ENCODE data around the gene POLG2.
"Not testable (repeated sequence)": the region's sequence is repeated elsewhere in the genome, so short reads cannot be mapped to it uniquely, and the experiment has no call there.

POLG2 gene

DNA sequence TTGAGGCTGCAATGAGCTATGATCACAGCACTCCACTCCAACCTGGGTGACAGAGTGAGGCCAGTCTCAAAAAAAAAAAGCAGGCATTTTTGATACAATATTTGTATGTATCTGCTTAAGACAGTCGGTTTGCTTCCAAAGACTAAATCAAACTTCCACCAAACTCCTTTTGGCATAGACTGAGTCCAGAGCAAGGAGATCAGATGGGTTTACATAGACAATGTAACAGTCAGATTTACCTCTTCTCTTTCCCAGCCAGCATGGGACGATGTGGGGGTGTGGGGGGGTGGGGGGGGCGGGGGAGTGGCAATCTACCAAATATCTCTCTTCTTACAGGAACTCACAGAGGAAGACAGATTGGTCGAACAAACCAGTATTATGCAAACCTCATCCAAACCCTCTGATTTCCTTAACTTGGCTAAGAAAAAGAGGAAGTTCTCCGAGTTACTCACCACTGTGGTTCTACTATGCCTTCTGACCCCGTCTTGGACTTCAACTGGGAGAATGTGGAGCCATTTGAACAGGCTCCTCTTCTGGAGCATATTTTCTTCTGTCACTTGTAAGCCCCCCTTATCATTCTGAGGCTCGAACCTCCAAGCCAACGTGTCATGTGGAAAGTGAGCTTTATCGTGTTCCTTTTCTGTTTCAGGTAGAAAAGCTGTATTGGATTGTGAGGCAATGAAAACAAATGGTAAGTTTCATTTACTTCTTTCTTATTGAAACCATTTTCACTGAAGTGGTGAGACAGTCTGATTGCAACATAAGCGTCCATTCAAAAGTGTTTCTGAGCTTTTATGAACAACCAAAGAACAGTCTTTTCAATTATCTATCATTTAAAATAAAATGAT is 48.0 kb downstream of the POLG2 start, which contains the start of gene MILR1:
MILR1 (plus strand) TSS at position 451 of the 848 bp plus-strand sequence; CDS start at position 505, 54 bp downstream.
- DNase-seq (ENCODE audit: extremely low read depth, low read depth): peak; percentile 51
- TF ChIP-seq, protein P1, sequence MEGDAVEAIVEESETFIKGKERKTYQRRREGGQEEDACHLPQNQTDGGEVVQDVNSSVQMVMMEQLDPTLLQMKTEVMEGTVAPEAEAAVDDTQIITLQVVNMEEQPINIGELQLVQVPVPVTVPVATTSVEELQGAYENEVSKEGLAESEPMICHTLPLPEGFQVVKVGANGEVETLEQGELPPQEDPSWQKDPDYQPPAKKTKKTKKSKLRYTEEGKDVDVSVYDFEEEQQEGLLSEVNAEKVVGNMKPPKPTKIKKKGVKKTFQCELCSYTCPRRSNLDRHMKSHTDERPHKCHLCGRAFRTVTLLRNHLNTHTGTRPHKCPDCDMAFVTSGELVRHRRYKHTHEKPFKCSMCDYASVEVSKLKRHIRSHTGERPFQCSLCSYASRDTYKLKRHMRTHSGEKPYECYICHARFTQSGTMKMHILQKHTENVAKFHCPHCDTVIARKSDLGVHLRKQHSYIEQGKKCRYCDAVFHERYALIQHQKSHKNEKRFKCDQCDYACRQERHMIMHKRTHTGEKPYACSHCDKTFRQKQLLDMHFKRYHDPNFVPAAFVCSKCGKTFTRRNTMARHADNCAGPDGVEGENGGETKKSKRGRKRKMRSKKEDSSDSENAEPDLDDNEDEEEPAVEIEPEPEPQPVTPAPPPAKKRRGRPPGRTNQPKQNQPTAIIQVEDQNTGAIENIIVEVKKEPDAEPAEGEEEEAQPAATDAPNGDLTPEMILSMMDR (IDR thresholded peaks at IDR 0.05; ENCODE audit: low read depth, low read length): no peak

DNA sequence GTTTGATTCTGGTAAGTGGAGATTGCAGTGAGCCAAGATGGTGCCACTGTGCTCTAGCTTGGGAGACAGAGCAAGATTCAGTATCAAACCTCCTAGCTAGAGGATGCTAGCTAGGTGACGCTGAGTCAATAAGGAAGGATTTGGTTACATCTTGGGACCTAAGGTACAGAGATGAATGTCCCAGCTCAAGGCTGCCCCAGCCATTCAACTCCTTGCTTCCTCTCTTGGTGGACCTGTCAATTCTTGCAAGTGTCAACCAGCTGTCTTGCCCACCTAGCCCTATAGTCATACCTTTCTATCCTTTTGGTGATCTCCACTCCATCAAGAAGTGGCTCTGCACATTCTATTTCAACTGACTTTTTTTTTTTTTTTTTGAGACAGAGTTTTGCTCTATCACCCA is 49.3 kb downstream of the POLG2 start:
- TF ChIP-seq, protein P1 (IDR thresholded peaks at IDR 0.05; ENCODE audit: low read depth, low read length): no peak
- DNase-seq (ENCODE audit: extremely low read depth, low read depth): no peak

DNA sequence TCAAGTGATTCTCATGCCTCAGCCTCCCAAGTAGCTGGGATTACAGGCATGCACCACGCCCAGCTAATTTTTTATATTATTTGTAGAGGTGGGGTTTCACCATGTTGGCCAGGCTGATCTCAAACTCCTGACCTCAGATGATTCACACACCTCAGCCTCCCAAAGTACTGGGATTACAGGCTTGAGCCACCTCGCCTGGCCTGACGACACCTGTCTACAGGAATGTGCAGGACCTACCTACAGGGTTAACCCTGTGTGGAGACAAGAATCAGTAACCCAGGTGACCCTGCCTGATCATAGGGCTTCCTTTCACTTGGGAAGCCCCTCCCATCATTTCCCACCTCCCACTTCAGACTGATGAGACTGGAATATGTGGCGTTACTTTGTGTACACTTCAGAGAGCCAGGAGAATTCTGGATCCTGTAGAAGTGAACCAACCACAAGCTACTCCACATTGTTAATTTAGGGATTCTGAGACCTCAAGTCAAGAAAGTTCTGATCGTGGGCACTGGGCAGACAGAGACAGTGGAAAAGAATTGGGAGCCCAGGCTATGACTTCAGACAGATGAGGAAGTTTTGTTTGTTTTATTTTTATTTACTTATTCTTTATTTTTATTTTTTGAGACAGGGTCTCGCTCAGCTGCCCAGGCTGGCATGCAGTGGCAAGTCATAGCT is 53.6 kb downstream of the POLG2 start:
- DNase-seq (ENCODE audit: extremely low read depth, low read depth): no peak
- TF ChIP-seq, protein P1 (IDR thresholded peaks at IDR 0.05; ENCODE audit: low read depth, low read length): no peak

DNA sequence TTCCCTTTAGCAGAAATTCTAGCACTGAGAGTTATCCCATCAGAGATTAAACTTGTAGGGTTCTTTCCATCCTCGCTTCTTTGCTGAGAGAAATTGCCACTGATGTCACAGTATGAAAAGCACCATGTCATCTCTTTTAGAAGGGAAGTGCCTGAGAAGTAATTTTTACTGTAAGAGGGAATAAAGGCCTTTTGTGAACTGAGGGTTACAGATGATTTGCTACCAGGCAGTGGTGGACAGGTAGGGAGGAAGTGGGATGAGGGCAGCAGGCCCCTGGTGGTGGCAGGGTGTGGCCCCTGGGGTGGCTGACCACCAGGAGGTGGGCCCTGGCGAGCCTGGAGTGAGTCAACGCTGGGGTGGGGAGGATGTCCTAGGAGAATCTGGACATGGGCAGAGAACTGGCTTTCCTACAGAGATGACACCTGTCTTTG is 54.3 kb downstream of the POLG2 start:
- DNase-seq (ENCODE audit: extremely low read depth, low read depth): no peak
- TF ChIP-seq, protein P1 (IDR thresholded peaks at IDR 0.05; ENCODE audit: low read depth, low read length): no peak

DNA sequence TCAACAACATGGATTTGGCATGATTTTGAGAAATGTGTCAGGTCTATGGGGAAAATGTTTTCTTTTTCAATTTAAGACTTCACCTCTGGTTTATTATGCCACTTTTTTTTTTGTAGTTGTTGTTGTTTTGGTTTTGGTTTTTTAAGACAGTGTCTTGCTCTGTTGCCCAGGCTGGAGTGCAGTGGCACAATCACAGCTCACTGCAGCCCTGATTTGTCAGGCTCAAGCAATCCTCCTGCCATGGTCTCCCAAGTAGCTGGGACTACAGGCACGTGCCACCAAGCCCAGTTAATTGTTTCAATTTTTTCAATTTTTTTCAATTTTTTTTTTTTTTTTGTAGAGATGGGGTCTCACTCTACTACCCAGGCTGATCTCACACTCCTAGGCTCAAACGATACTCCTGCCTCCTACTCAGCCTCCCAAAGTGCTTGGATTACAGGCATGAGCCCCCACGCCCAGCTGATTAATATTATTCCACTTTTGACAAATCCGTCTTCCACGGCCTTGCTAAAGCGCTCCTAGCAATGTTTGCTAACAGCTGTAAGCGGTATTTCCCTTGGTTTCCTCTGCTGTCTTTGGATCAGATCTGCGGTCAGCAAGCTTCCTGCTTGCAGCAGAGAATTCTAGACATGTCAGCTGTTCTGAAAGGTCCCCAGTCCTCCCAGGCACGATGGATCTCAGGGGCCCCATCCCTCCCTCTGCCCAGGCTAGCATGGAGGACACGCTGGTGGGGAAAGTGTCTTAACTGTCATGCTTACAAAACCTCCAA is 54.9 kb downstream of the POLG2 start:
- TF ChIP-seq, protein P1 (IDR thresholded peaks at IDR 0.05; ENCODE audit: low read depth, low read length): no peak
- no peak for DNase-seq (ENCODE audit: extremely low read depth, low read depth)

DNA sequence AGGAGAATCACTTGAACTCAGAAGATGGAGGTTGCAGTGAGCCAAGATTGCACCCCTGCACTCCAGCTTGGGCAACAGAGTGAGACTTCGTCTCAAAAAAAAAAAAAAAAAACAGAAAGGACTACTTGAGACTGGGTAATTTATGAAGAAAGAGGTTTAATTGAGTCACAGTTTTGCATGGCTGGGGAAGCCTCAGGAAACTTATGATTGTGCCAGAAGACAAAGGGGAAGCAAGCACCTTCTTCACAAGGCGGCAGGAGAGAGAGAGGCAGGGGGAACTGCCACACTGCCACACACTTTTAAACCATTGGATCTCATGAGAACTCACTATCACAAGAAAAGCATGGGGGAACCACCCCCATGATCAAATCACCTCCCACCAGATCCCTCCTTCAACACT is 56.9 kb downstream of the POLG2 start:
- TF ChIP-seq, protein P1 (IDR thresholded peaks at IDR 0.05; ENCODE audit: low read depth, low read length): no peak
- no peak for DNase-seq (ENCODE audit: extremely low read depth, low read depth)

DNA sequence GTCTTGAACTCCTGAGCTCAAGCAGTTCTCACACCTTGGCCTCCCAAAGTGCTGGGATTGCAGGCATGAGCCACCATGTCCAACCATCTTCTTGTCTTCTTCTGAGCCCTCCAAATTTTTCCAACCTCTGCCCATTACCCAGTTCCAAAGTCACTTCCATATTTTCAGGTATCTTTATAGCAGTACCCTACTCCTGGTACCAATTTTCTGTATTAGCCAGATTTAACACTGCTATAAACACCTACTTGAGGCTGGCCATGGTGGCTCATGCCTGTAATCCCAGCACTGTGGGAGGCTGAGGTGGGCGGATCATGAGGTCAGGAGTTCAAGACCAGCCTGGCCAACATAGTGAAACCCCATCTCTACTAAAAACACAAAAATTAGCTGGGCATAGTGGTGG is 57.3 kb downstream of the POLG2 start:
- not testable (repeated sequence) for DNase-seq (ENCODE audit: extremely low read depth, low read depth)

All from AG09319 (cell line).